HL-60 (cell line): ENCODE results near the gene EMC9.

Experiments used
- DNase-seq, 2 experiments: peaks; one replicate each; pipeline ENCODE4 v3.0.0-alpha.2; 2010 to 2020; ENCODE audit warnings: low read depth in 1 of 2, low spot score in 1 of 2
- H3K27ac ChIP-seq: fragments of 250-450 bp; sonication (Bioruptor Pico); replicated peaks from 2 replicates; pipeline ENCODE4 v1.5.1; 2020; ENCODE audit warnings: mild to moderate bottlenecking, moderate library complexity
- H3K27me3 ChIP-seq: fragments of 250-450 bp; sonication (Bioruptor Pico); 2 replicates; pipeline ENCODE4 v1.5.1; 2021; ENCODE audit warnings: mild to moderate bottlenecking, moderate library complexity; ENCODE audit not compliant: insufficient read depth, poor library complexity, severe bottlenecking
- H3K4me3 ChIP-seq: replicated peaks from 2 replicates; pipeline ENCODE4 v1.5.1; 2011; ENCODE audit warnings: mild to moderate bottlenecking, control low read depth, low read length; ENCODE audit not compliant: insufficient read depth
- CTCF ChIP-seq: IDR thresholded peaks from one replicate; pipeline ENCODE4 v1.5.1; 2011; ENCODE audit warnings: low read length, control low read depth, inconsistent platforms; ENCODE audit not compliant: insufficient read depth
- GABPA ChIP-seq: IDR thresholded peaks from 2 replicates; pipeline ENCODE4 v1.6.1; 2012; ENCODE audit warnings: low read depth
- POLR2AphosphoS5 ChIP-seq: IDR thresholded peaks from 2 replicates; pipeline ENCODE4 v1.6.1; 2012; ENCODE audit warnings: low read depth
- REST ChIP-seq: IDR thresholded peaks from 2 replicates; pipeline ENCODE4 v1.6.1; 2012; ENCODE audit warnings: low read depth; ENCODE audit not compliant: insufficient replicate concordance
- SPI1 ChIP-seq: IDR thresholded peaks from 2 replicates; pipeline ENCODE4 v1.6.1; 2012; ENCODE audit warnings: low read depth, mild to moderate bottlenecking, borderline replicate concordance

Gene EMC9

GRCh38 chr14:24149302-24149969, 8.0 kb upstream of the EMC9 start:
- Histone ChIP-seq H3K27me3 (no peaks in the 10 kb centered on the region), H3K27ac (no peak overlapping the region), H3K4me3 (no peak overlapping the region)
- DNase-seq: no peak
- no peak for TF ChIP-seq GABPA
- TF ChIP-seq REST: no peak
- TF ChIP-seq CTCF: no peak
- no peak for TF ChIP-seq SPI1
- no peak for TF ChIP-seq POLR2AphosphoS5

GRCh38 chr14:24147761-24148428, 6.5 kb upstream of the EMC9 start:
- Histone ChIP-seq H3K27me3 (no peaks in the 10 kb centered on the region), H3K27ac (peak overlapping the region; percentile 59), H3K4me3 (peak overlapping the region; percentile 96)
- no peak for DNase-seq
- TF ChIP-seq POLR2AphosphoS5 (no peak), CTCF (no peak), SPI1 (no peak), REST (no peak), GABPA (no peak)

GRCh38 chr14:24146978-24147760, 5.8 kb upstream of the EMC9 start, which contains the start of gene RNF31:
RNF31 (plus strand) TSS chr14:24147498; CDS start chr14:24147699, 201 bp downstream.
- Histone ChIP-seq H3K4me3 (peak within 1 kb of the TSS; percentile 96), H3K27me3 (no peaks in the 10 kb centered on the region), H3K27ac (peak within 1 kb of the TSS; percentile 72)
- DNase-seq: peak; percentile 97 to 99
- TF ChIP-seq SPI1 (no peak), GABPA (peak; percentile 47; the same call in 1 of the 2 replicates), REST (peak; percentile 10), POLR2AphosphoS5 (no peak; the same call in none of the 2 replicates)
